Activated T-helper 1 cell treated with anti-CD3 and anti-CD28 coated beads, Interleukin-2, amount 50 U/mL, for 16 hours (primary cell): ENCODE results near the gene ASPSCR1.
"Not testable (repeated sequence)": the region's sequence is repeated elsewhere in the genome, so short reads cannot be mapped to it uniquely, and the experiment has no call there.

Experiments
- DNase-seq, 2 donors: peaks; one replicate each; pipeline ENCODE4 v3.0.0-alpha.2; 2020; ENCODE audit warnings: low read depth in 1 of 2, low spot score in 1 of 2

ASPSCR1 gene

DNA sequence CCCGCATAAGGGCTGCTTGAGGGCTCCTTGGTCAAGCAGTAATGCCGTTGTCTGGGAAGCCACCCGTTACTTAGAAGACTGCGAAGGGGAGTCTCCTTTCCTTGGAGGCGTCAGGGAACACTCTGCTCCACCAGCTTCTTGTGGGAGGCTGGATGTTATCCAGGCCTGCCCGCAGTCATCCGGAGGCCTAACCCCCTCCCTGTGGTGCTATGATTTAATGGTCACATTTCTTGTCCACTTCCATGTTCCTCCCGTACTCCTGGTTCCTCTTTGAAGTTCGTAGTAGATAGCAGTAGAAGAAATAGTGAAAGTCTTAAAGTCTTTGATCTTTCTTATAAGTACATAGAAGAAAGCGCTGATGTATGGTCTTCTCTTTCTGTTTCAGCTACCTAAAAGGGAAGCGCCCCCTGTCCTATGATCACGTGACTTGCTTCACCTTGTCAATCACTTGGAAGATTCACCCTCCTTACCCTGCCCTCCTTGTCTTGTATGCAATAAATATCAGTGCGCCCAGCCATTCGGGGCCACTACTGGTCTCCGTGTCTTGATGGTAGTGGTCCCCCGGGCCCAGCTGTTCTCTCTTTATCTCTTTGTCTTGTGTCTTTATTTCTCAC lies 61.5 kb downstream of the ASPSCR1 start:
- not testable (repeated sequence) for DNase-seq

DNA sequence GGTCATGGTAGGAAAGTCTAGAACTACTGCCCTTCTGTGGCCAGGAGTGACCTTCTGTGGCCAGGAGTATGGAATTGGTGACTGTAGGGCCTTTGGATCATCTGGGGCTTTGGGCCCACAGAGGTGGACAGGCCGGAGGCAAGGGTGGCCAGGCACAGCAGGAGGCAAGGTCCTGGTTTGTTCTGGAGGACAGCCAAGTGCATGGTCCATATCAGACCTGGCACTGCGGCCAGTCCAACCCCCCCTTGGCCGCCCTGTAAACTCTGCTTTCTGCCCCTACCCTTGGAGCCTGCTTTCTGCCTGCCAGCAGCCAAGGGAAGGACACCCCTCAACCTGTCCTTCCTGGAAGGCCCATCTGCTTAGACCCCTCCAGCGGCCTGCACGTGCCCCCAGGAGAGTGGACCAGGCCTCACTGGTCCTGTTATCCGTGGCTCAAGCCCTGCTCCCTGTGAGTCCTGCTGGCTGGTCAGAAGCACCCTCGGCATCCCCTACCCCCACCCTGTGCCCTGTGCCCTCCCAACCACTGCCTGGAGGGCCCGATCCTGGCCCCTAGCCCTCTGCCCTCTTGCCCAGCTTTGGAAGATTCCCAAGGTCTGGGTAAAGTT lies 62.4 kb downstream of the ASPSCR1 start:
- DNase-seq = no peak

DNA sequence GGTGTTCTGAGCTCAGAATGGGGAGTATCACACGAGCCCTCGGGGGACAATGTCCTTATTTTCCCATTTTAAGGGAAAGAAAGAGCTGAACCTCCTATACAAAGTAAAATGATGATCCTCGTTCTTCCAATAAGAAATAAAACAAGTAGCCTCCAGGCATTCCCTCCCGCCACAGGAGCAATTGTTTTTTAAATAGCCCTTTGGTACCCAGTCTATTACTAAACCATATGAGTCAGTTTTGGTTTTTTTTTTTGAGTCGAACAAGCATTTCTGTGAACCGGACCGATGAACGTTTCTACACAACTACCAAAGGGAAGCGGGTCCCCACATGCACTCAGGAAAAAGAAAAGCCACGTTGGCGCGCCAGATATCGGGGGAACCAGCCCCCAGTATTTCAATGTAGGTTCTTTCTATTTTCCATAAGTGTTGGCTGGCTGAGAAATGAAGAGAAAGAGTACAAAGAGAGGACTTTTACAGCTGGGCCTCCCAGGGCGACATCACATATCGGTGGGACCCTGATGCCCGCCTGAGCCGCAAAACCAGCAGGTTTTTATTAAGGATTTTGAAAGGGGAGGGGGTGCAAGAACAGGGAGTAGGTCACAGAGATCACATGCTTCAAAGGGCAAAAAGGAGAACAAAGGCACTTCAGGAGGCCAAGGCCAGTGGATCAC lies 63.9 kb downstream of the ASPSCR1 start:
- DNase-seq = no peak

- DNase-seq = no peak
Observed at GRCh38 chr17:82042649-82043048, 65.2 kb downstream of the ASPSCR1 start.

GRCh38 chr17:82043507-82043906 lies 66.1 kb downstream of the ASPSCR1 start:
- DNase-seq = no peak

DNA sequence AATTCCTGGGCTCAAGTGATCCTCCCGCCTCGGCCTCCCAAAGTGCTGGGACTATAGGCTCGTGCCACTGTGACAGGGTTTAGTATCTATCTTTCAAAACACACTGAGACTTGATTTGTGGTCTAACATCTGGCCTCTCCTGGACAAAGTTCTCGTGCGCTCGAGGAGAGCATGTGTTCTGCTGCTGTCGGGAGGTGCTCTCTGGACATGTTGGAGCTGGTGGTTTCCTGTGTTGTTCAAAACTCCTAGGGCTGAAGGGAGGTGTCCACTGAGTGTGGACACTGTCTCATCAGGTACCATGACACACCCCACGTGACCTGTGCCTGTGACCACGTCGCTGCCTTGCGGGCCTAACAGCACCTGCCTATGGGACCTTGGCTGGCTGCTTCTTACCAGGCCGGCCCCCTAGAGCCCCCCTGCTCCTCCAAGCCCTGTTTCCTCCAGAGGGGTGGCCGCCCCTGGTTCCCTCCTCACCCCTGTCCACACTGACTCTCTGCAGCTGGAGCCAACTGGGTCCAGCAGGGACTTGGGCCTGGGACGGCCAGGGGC lies 68.6 kb downstream of the ASPSCR1 start:
- no peak for DNase-seq

GRCh38 chr17:82046903-82047302 lies 69.5 kb downstream of the ASPSCR1 start:
- no peak for DNase-seq

- no peak for DNase-seq
Observed at GRCh38 chr17:82047379-82047778, 70.0 kb downstream of the ASPSCR1 start.

- no peak for DNase-seq
Observed at GRCh38 chr17:82047914-82048570, 70.6 kb downstream of the ASPSCR1 start.

DNA sequence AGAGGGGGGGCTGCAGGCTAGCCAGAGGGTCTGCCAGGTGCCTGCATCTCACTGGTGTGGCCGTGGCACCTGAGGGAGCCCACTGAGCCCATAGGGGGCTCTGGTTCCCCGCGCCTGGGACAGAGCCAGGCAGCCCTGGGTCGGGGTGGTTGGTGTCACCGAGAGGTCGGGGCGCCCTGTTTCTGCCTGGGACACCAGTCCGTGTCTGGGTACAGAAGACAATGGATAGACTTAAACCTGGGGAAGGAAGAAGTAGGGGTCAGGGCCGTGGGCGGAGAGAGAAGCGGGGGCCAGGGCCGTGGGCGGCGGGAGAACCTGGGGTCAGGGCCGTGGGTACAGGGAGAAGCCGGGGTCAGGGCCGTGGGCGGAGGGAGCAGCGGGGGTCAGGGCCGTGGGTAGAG lies 71.1 kb downstream of the ASPSCR1 start:
- DNase-seq = no peak

GRCh38 chr17:82049106-82049505 lies 71.7 kb downstream of the ASPSCR1 start:
- no peak for DNase-seq

DNA sequence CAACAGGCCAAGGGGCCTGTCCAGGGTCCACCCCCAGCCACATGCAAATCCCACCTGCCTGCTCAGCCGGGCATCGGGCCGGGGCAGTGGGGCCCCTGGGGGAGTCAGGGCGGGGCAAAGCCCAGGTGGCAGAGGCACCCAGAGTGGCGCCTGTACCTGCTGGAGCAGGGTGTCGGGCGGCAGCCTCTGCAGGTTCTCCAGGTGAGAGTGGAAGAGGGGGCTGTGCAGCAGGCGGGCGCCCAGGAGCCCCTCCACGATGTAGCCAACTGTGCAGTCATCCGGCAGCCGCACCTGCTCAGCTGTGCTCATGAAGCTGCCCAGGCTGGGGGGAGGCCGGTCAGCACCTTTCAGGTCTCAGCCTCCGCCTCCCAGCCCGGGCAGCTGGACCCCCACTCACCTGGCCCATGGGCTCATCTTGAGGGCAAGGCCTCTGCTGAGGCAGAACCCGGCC lies 72.1 kb downstream of the ASPSCR1 start:
- no peak for DNase-seq

DNA sequence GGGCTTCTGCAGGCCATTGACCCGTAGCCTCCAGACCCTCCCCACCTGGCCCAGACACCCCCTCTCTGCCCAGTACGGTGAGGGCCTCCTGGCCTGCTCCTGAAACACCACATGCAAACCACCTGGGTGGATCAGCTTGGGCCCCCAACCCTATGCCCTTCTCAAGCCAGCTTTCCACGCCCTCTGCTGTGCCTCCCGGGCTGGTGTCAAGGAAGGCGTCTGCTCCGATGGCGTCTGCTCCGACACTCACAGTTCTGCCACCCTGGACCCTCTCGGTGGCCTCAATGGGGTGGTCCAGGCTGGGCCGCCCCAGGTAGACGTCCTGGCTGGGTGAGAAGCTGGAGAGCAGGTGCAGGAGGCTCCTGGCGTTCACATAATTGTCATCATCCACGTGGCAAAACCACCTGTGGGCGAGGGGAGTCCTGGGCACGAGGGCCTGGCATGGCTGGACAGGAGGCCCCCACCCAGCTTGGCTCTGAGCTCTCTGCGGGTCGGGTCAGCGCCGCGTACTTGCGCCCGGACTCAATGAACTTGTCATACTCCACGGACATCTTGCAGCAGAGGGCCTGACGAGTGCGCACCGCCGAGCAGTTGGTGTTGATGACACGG lies 72.8 kb downstream of the ASPSCR1 start:
- DNase-seq = no peak

GRCh38 chr17:82050761-82051641 lies 73.6 kb downstream of the ASPSCR1 start:
- no peak for DNase-seq

DNA sequence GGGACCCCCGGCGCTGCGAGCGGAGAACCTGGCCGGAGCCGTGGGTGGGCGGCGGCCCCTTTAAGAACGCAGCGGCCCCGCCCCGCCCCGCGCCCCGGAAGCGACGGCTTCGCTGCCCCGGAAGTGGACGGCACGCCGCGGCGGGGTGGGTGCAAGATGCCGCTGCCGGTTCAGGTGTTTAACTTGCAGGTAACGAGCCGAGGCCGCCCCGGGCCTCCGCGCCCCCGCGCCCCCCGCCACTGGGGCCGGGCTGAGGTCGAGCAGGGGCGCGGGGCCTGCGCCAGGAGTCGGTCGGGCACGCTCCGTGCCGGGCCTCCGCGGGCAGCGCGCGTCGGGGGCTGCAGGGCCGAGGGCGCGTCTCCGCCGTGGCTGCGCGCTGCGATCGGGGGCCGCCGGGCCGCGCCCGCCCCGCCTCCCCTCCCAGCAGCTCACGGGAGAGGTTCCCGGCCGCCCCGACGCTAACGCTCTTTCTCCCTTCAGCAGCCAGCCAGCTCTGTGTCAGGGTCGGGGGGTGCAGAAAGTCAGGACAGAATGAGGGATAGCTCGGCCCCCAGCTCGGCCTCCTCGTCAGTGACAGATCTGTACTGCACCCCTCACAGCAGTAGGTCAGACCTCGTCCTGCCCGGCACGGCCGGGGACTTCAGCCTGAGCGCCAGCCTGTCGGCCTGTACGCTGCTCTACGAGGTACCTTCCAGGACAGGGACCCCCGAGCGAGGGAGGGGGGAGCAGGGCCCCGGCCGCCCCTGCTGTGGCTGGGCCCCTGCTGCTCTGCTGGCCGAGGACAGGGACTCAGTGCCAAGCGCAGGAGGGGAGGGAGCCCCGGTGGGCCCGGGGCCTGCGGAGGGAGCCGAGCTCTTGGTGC lies 74.6 kb downstream of the ASPSCR1 start, which contains the start of the genes GPS1 and RFNG:
Gene GPS1, plus strand, starts transcription at position 123 of the 862 bp plus-strand sequence. Its CDS starts 34 bp downstream, at position 157.
Gene RFNG, minus strand, starts transcription at position 36 of the 862 bp plus-strand sequence. CDS start 45 bp downstream, outside the sequence.
- peak; percentile 64 to 77 for DNase-seq

DNA sequence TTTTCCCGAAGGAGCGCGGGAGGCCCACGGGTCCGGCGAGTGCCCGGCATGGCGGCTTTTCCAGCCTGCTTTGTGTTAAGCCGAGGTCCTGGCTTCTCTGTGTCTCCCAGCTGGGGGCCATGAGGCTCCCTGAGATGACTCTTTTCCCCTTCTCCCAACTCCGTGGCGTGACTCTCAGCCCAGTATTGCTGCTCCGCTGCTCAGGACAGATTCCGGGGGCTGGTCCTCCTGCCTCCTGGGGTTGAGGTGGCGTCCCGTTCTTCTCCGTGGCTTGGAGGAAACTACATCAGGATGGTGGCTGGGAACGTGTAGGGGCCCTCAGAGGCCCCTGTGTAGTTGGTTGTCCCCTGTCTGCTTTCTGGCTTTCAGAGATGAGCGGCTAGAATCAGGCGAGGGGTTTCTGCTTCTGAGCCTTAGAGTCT lies 75.2 kb downstream of the ASPSCR1 start:
- DNase-seq = no peak

GRCh38 chr17:82053130-82053529 lies 75.7 kb downstream of the ASPSCR1 start:
- no peak for DNase-seq

- no peak for DNase-seq
Observed at GRCh38 chr17:82053556-82054263, 76.3 kb downstream of the ASPSCR1 start.
